Epithelial cell of proximal tubule (primary cell): ENCODE data around the gene TAS2R60. TPM values are rescaled to one million over a fixed set of nuclear protein-coding genes. Genes with fewer than 3 reads are reported as not detected.

Source experiments
- DNase-seq: peaks from one replicate; pipeline ENCODE4 v3.0.0-alpha.2; 2011; ENCODE audit warnings: low read depth
- H3K4me3 ChIP-seq: 2 replicates; pipeline ENCODE4 v1.5.1; 2011; ENCODE audit warnings: low read depth, mild to moderate bottlenecking, low read length
- total RNA-seq: library from RNA; depleted of rRNA; stranded (reverse); fragments of >200 nt; gene quantifications from 2 replicates; pipeline ENCODE4 v1.2.3, GENCODE V29; 2015
- TF ChIP-seq, protein P1 (sequence below): conservative IDR thresholded peaks from 2 replicates; pipeline ENCODE4 v1.5.1; 2012; ENCODE audit warnings: low read depth, mild to moderate bottlenecking, low read length

The TAS2R60 gene
- total RNA-seq, 1 donor from 2014 or later, result not detected

DNA sequence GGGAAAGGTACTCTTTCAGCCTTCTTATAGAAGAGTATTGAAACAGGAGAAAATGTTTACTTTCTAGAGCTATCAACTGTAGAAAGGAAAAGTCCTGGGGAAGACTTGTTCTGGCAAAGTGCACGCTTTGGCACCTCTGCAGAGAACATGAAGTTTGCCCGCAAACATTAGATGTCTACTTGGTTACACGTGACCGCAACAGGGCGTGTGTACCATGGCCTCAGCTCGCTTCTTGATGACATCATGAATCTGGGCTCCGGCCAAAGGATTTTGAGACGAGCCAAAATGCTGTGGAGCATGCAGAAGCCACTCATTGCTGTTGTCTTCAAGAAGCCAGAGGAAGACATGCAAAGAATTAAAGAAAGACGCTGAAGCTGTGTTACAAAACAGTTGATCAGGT is 8.6 kb upstream of the TAS2R60 start:
- TF ChIP-seq, protein P1, sequence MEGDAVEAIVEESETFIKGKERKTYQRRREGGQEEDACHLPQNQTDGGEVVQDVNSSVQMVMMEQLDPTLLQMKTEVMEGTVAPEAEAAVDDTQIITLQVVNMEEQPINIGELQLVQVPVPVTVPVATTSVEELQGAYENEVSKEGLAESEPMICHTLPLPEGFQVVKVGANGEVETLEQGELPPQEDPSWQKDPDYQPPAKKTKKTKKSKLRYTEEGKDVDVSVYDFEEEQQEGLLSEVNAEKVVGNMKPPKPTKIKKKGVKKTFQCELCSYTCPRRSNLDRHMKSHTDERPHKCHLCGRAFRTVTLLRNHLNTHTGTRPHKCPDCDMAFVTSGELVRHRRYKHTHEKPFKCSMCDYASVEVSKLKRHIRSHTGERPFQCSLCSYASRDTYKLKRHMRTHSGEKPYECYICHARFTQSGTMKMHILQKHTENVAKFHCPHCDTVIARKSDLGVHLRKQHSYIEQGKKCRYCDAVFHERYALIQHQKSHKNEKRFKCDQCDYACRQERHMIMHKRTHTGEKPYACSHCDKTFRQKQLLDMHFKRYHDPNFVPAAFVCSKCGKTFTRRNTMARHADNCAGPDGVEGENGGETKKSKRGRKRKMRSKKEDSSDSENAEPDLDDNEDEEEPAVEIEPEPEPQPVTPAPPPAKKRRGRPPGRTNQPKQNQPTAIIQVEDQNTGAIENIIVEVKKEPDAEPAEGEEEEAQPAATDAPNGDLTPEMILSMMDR, result no peak
- DNase-seq, result peak; percentile 61
- no peak overlapping the region for H3K4me3 ChIP-seq

DNA sequence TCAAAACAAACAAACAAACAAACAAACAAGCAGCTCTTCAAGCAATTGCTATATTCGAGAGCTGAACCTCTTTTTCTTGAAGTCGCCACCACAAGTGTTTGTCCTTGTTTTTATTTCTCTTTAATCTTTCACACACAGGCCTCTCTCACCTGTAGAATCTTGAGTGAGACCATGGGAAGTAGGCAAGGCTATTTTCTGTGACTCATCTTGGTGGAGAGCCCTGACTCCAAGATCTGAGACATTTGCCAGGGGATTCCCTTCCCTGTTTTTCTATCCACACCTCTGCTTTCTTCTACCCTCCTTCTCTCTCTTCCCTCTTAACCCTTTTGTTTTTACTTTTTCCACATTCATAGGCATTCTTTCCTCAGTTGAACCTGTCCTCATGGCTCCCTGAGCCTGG is 8.0 kb upstream of the TAS2R60 start:
- DNase-seq, result no peak
- TF ChIP-seq, protein P1, result no peak
- no peak overlapping the region for H3K4me3 ChIP-seq

DNA sequence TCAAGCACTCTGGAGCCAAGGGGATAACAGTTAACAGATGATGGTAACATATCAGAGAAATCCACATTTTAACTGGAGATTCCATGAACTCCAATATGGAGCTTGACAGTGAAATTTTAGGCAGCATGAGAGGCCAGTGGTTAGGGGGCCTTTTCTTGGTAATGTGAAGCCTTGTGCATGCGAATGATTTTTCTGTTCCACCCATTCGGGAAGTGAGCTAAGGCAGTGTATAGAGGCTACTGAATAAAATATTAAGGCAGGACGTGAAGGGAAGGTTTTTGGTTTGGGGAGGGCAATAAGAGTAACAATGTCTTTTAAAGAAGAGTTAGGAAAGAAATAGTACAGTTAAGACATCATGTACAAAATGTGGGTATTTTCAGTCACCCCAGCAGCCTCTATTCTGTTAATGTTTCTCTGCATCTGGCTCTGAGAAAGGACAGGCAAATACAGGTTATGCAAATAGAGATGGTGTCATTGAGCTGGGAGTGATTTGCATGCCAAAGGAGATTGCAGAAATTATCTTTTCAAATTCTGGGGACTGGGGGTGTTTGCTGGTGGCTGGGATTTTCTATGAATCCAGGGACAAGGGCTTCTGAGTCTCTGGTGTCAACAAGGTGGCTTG is 6.8 kb upstream of the TAS2R60 start:
- TF ChIP-seq, protein P1, result no peak
- no peak overlapping the region for H3K4me3 ChIP-seq
- no peak for DNase-seq

DNA sequence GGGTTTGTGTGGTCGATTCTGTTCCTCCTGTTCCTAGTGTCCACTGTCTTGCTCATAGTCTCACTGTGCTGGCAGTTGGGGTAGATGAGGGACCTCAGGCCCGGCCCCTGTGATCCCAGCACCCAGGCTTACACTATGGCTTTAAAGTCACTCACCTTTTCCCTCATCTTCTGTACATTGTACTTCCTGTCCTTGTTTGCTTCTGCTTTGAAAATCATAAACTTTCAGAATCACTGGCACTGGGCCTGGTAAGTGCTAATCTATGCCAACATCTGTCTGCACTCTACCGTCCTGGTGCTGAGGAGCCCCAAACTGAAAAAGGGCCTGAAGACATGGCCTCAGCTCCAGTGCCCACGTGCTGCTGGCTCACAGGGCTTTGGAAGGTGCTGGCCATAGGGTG is 5.7 kb upstream of the TAS2R60 start:
- no peak for DNase-seq
- H3K4me3 ChIP-seq, result no peak overlapping the region
- TF ChIP-seq, protein P1, result no peak

DNA sequence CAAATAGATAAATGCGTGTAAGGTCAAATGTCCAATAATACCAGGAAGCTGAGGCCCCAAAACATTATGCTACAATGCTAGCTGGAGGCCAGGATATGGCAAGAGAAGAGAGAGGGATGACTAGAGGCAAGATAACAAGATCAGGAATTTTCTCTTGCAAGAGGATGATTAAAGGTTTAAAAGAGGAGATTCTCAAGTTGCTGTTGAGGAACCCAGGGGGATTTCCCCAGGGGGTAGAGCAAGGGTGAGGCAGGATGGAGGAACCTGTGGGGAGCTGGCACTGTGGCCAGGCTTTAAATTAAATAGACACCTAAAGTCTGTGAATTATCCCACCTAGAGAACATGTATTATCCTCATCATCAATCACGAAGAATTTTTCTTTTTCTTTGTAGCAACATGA is 3.4 kb upstream of the TAS2R60 start:
- no peak overlapping the region for H3K4me3 ChIP-seq
- DNase-seq, result no peak
- TF ChIP-seq, protein P1, result no peak

DNA sequence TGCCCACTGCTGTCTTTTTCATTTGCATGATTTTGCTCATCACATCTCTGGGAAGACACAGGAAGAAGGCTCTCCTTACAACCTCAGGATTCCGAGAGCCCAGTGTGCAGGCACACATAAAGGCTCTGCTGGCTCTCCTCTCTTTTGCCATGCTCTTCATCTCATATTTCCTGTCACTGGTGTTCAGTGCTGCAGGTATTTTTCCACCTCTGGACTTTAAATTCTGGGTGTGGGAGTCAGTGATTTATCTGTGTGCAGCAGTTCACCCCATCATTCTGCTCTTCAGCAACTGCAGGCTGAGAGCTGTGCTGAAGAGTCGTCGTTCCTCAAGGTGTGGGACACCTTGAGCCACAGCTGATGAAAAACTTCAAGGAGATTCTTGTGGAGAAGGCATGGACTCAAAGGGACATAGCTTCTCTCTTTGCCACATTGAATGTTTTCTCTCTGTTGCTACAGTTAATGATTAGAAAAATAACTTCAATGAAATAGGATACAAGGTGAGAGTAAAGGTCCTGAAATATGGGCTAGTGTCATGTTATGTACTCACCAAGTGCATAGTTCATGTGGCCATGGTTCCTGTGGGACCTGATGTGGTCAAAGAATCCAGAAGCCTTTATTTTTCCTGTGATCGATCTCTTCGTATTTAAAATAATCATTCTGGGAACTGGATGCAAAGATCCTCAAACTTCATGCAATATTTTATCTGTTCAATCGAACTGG is 970 bp downstream of the TAS2R60 start:
- TF ChIP-seq, protein P1, result no peak
- no peak for DNase-seq
- no peak overlapping the region for H3K4me3 ChIP-seq

DNA sequence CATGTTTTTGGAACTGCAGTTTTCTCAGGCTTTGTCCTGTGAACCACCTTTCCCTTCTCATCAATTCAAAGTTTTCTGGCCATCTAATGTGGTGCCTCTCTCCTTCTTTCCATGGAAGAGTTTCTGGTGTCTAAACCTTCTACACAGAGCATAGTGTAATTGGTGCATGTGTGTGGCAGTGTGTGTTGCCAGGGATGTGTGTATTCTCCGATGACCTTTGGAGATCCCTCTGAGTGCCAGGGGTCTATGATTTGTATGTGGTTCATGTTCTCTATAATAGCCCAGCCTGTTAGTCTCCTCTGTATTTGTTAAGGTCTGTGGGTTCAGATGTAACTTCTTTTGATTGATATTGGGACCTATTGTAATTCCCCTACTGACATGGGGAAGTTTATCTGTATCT is 1.5 kb downstream of the TAS2R60 start:
- TF ChIP-seq, protein P1, result no peak
- no peak overlapping the region for H3K4me3 ChIP-seq
- no peak for DNase-seq
